Uterus (tissue), 4 donors: ENCODE measurements around the gene MADCAM1. TPM values are rescaled to one million over a fixed set of nuclear protein-coding genes. Genes with fewer than 3 reads are reported as not detected.

Experiments
- DNase-seq, 2 donors: peaks; one replicate each; pipeline ENCODE4 v3.0.0-alpha.2; 2019 to 2020
- H3K27ac ChIP-seq, 2 donors: fragments of 200-600 bp; sonication (generic); 1 replicate in 1 of 2; 2 replicates in 1 of 2; pipeline ENCODE4 v1.5.1; 2016 to 2018
- H3K27me3 ChIP-seq, 2 donors: fragments of 200-600 bp; sonication (generic); one replicate each; pipeline ENCODE4 v1.5.1; 2018 to 2019; ENCODE audit warnings: control low read depth in 1 of 2
- H3K36me3 ChIP-seq, 2 donors: fragments of 200-600 bp; sonication (generic); one replicate each; pipeline ENCODE4 v1.5.1; 2019; ENCODE audit warnings: control low read depth in 1 of 2
- H3K4me1 ChIP-seq, 2 donors: fragments of 200-600 bp; sonication (generic); one replicate each; pipeline ENCODE4 v1.5.1; 2018 to 2019; ENCODE audit warnings: control low read depth in 1 of 2
- H3K4me3 ChIP-seq, 2 donors: fragments of 200-600 bp; sonication (generic); 1 replicate in 1 of 2; 2 replicates in 1 of 2; pipeline ENCODE4 v1.5.1; 2018 to 2019; ENCODE audit warnings: mild to moderate bottlenecking in 1 of 2
- H3K9me3 ChIP-seq, 2 donors: fragments of 200-600 bp; sonication (generic); one replicate each; pipeline ENCODE4 v1.5.1; 2019; ENCODE audit warnings: control low read depth in 1 of 2
- CTCF ChIP-seq, 4 experiments: fragments of 200-600 bp in 2 of 4; fragments of 450-650 bp in 2 of 4; sonication (generic) in 2 of 4; IDR thresholded peaks; one replicate each; pipeline ENCODE4 v1.5.1; 2016 to 2019; ENCODE audit warnings: antibody characterized with exemption in 4 of 4, mild to moderate bottlenecking in 2 of 4, moderate library complexity in 1 of 4
- POLR2A ChIP-seq, 2 donors: fragments of 450-650 bp; IDR thresholded peaks; one replicate each; pipeline ENCODE4 v1.6.1; 2016; ENCODE audit warnings: antibody characterized with exemption in 2 of 2, mild to moderate bottlenecking in 1 of 2, moderate library complexity in 1 of 2
- intact Hi-C: fragments of 100-400 bp; cut with DNase I; formaldehyde crosslinking; loops from one replicate; pipeline ENCODE4 v1.15.1; 2023; ENCODE audit warnings: low total_unique reads
- total RNA-seq, 4 donors: library from RNA; depleted of rRNA in 3 of 4; stranded (reverse); fragments of >200 nt in 3 of 4; gene quantifications; one replicate each; pipeline versions ENCODE4 v1.1.0 to v1.2.4, GENCODE V29; 2014 to 2023
- donor health status: DM: yes; HTN: yes; CAD: no.

MADCAM1 gene
- total RNA-seq, 4 donors from 2014 or later, result 0.34 to 2.7 TPM; not detected in 2

GRCh38 chr19:498977-499623 is 2.8 kb downstream of the MADCAM1 start:
- intact Hi-C loops, result no loop called here
- no peak overlapping the region for H3K4me3 ChIP-seq
- no peak for TF ChIP-seq POLR2A (IDR thresholded peaks at IDR 0.05)
- no peak for TF ChIP-seq CTCF (IDR thresholded peaks at IDR 0.05)

DNA sequence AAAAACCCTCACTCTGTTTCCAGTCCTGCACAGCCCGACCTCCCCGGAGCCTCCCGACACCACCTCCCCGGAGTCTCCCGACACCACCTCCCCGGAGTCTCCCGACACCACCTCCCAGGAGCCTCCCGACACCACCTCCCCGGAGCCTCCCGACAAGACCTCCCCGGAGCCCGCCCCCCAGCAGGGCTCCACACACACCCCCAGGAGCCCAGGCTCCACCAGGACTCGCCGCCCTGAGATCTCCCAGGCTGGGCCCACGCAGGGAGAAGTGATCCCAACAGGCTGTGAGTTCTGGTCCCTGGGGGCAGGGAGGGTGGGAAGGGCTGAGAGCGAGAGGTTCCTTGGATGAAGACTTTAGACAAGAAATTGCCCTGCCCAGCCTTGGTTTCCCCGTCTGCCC is 5.4 kb downstream of the MADCAM1 start:
- no peaks in the 10 kb centered on the region for H3K9me3 ChIP-seq
- no peak overlapping the region for H3K4me3 ChIP-seq
- no peak overlapping the region for H3K27ac ChIP-seq
- intact Hi-C loops, result no loop called here
- H3K36me3 ChIP-seq, result no peaks in the 10 kb centered on the region
- H3K27me3 ChIP-seq, result peaks cover 6 to 20% of the 10 kb centered on the region in 2 donors
- no peak for TF ChIP-seq POLR2A (IDR thresholded peaks at IDR 0.05)
- TF ChIP-seq CTCF (IDR thresholded peaks at IDR 0.05), result no peak
- no peak for DNase-seq
- H3K4me1 ChIP-seq, result no peaks in the 10 kb centered on the region

More at GRCh38 chr19:498977-499623, 2.8 kb downstream of the MADCAM1 start:
- no peak for DNase-seq
- Histone ChIP-seq H3K4me1 (no peaks in the 10 kb centered on the region), H3K9me3 (no peaks in the 10 kb centered on the region), H3K36me3 (no peaks in the 10 kb centered on the region), H3K27me3 (peaks cover 12 to 25% of the 10 kb centered on the region in 2 donors), H3K27ac (no peak overlapping the region)

- no peak overlapping the region for H3K4me3 ChIP-seq
- peaks cover 0 to 7% of the 10 kb centered on the region in 2 donors for H3K4me1 ChIP-seq
- TF ChIP-seq CTCF (IDR thresholded peaks at IDR 0.05), result no peak
- no peak for TF ChIP-seq POLR2A (IDR thresholded peaks at IDR 0.05)
- no peaks in the 10 kb centered on the region for H3K9me3 ChIP-seq
- intact Hi-C loops, result no loop called here
- H3K36me3 ChIP-seq, result no peaks in the 10 kb centered on the region
- H3K27ac ChIP-seq, result no peak overlapping the region
- DNase-seq, result no peak
- no peaks in the 10 kb centered on the region for H3K27me3 ChIP-seq
Measured at GRCh38 chr19:504616-505015, 8.3 kb downstream of the MADCAM1 start.

DNA sequence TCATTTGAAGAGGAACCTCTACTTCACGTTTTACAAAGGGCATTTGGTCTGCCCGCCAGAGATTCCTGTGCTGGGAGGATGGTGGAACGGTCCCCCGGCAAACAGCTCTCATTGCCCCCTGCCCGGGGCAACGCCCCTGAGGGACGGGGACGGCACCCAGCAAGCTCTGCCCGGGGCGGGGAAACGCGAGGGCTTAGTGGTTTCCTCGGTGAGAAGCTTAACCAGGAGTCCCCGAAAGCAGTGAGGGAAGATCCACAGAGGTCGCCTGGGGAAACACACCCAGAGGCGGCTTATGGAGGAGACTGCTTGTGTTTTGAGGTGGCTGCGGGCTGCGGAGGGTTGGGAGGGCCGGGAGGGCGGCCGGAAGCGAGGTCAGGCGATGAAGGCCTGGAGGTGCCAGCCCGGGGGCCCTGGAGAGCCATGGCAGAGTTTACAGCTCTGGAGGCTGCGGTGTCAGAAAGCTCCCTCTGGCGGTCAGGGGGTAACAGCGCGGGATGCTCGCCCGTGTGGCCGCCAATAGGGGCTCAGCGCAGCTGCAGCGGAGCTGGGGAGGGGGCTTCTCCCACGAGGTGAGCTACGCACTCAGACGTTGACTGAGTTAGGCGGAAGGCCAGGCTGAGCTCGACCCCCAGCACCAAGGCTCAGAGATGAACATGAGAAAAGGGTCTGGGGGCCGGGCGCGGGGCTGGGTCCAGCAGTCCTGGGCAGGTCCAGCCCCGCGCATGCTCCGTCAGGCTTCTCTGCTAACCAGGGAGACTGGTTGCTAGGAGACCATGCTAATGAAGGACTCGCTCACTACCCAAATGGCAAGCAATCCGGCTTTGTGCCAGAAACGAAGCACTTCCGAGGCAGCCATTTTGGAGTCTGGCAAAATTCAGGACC is 10.4 kb downstream of the MADCAM1 start:
- peak overlapping the region; percentile 91 to 93 for H3K27ac ChIP-seq
- peak; percentile 97 to 100 for DNase-seq

More for the DNA sequence above, 10.4 kb downstream of the MADCAM1 start:
- H3K9me3 ChIP-seq, result no peaks in the 10 kb centered on the region
- H3K27me3 ChIP-seq, result no peaks in the 10 kb centered on the region
- TF ChIP-seq POLR2A (IDR thresholded peaks at IDR 0.05) (peak in 1 of 2 donors; percentile 36), CTCF (IDR thresholded peaks at IDR 0.05) (peak; percentile 97 to 99 (median 98))
- peaks cover 0 to 7% of the 10 kb centered on the region in 2 donors for H3K4me1 ChIP-seq
- peak overlapping the region; percentile 82 to 99 for H3K4me3 ChIP-seq
- intact Hi-C loops, result no loop called here
- H3K36me3 ChIP-seq, result no peaks in the 10 kb centered on the region
